ENCODE results near the gene PPP1R3F. TPM values are rescaled to one million over a fixed set of nuclear protein-coding genes. Genes with fewer than 3 reads are reported as not detected.

Gene PPP1R3F
- total RNA-seq, 4 donors from 2014 or later = 4.8 to 13.3 (median 5.7) TPM

GRCh38 chrX:49243166-49243565 is 26.4 kb upstream of the PPP1R3F start:
- peaks cover 36% of the 10 kb centered on the region for H3K36me3 ChIP-seq
- no peak overlapping the region for H3K27ac ChIP-seq
- 92% methylated on average over 4 of the region's 12 CpGs for WGBS
- TF ChIP-seq POLR2AphosphoS5 (IDR thresholded peaks at IDR 0.05) (no peak), CTCF (IDR thresholded peaks at IDR 0.05) (no peak), POLR2A (IDR thresholded peaks at IDR 0.05) (no peak), EP300 (IDR thresholded peaks at IDR 0.05) (no peak)
- H3K9me3 ChIP-seq = no peaks in the 10 kb centered on the region
- no peaks in the 10 kb centered on the region for H3K27me3 ChIP-seq
- H3K4me1 ChIP-seq = no peaks in the 10 kb centered on the region
- no peak for DNase-seq (ENCODE audit: low spot score in 2 of 2)
- H3K4me3 ChIP-seq = no peak overlapping the region

DNA sequence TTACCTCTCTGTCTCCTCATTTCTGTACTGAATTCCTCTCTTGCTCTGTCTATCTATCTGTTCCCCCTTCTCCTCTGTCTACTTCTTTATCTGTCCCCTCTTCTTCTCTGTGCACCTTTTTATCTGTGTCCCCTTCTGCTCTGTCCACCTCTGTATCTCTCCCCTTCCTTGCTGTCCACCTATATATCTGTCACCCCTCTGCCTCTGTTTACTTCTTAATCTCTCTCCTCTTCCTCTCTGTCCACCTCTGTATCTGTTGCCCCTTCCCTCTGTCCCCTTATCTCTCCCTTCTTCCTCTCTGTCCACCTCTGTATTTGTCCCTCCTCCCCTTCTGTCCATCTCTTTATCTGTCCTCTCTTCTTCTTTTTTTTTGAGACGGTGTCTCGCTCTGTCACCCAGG is 25.4 kb upstream of the PPP1R3F start:
- H3K4me1 ChIP-seq = no peaks in the 10 kb centered on the region
- TF ChIP-seq CTCF (IDR thresholded peaks at IDR 0.05) (no peak), EP300 (IDR thresholded peaks at IDR 0.05) (no peak), POLR2A (IDR thresholded peaks at IDR 0.05) (no peak), POLR2AphosphoS5 (IDR thresholded peaks at IDR 0.05) (no peak)
- no peak overlapping the region for H3K4me3 ChIP-seq
- no peaks in the 10 kb centered on the region for H3K9me3 ChIP-seq
- 94% methylated on average over 2 of the region's 2 CpGs for WGBS
- no peak overlapping the region for H3K27ac ChIP-seq
- DNase-seq (ENCODE audit: low spot score in 2 of 2) = no peak
- H3K36me3 ChIP-seq = peaks cover 46% of the 10 kb centered on the region
- no peaks in the 10 kb centered on the region for H3K27me3 ChIP-seq

GRCh38 chrX:49246541-49246940 is 23.1 kb upstream of the PPP1R3F start:
- WGBS = 88% methylated on average over 7 of the region's 10 CpGs
- no peak for DNase-seq (ENCODE audit: low spot score in 2 of 2)
- no peaks in the 10 kb centered on the region for H3K4me1 ChIP-seq
- H3K9me3 ChIP-seq = no peaks in the 10 kb centered on the region
- no peak overlapping the region for H3K4me3 ChIP-seq
- peaks cover 53% of the 10 kb centered on the region for H3K36me3 ChIP-seq
- no peak overlapping the region for H3K27ac ChIP-seq
- TF ChIP-seq CTCF (IDR thresholded peaks at IDR 0.05) (no peak), POLR2AphosphoS5 (IDR thresholded peaks at IDR 0.05) (no peak), EP300 (IDR thresholded peaks at IDR 0.05) (no peak), POLR2A (IDR thresholded peaks at IDR 0.05) (no peak)
- H3K27me3 ChIP-seq = no peaks in the 10 kb centered on the region

DNA sequence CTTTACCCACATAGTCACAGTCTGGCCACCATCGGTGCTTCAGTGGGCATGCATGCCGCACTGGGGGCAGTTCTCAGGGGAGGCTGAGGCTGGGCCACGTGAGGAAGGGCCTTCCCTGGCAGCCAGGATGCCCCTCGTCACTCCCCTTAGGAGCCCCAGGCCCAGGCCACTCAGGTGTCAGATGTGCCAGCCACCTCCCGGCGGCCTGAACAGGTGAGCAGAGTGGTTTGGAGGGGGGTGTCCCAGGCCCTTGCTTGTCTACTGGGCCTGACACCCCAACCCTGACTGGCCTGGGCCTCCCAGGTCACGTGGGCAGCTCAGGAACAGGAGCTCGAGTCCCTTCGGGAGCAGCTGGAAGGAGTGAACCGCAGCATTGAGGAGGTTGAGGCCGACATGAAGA is 22.2 kb upstream of the PPP1R3F start:
- WGBS = 83% methylated on average over 11 of the region's 11 CpGs
- Histone ChIP-seq H3K4me3 (no peak overlapping the region), H3K9me3 (no peaks in the 10 kb centered on the region), H3K4me1 (no peaks in the 10 kb centered on the region), H3K36me3 (peaks cover 50% of the 10 kb centered on the region), H3K27me3 (no peaks in the 10 kb centered on the region), H3K27ac (no peak overlapping the region)
- DNase-seq (ENCODE audit: low spot score in 2 of 2) = no peak
- TF ChIP-seq POLR2AphosphoS5 (IDR thresholded peaks at IDR 0.05) = no peak
- no peak for TF ChIP-seq POLR2A (IDR thresholded peaks at IDR 0.05)

GRCh38 chrX:49247916-49248811 is 21.4 kb upstream of the PPP1R3F start:
- H3K36me3 ChIP-seq = peaks cover 42% of the 10 kb centered on the region
- H3K27me3 ChIP-seq = no peaks in the 10 kb centered on the region
- no peaks in the 10 kb centered on the region for H3K9me3 ChIP-seq
- 79% methylated on average over 7 of the region's 28 CpGs for WGBS
- TF ChIP-seq EP300 (IDR thresholded peaks at IDR 0.05) (no peak), POLR2AphosphoS5 (IDR thresholded peaks at IDR 0.05) (no peak), POLR2A (IDR thresholded peaks at IDR 0.05) (no peak), CTCF (IDR thresholded peaks at IDR 0.05) (no peak)
- DNase-seq (ENCODE audit: low spot score in 2 of 2) = no peak
- H3K4me1 ChIP-seq = no peaks in the 10 kb centered on the region
- H3K27ac ChIP-seq = no peak overlapping the region
- H3K4me3 ChIP-seq = no peak overlapping the region

Measured in suprapubic skin (tissue), 4 donors.